Upper lobe of right lung (tissue), 1 donor: ENCODE data around the gene RPA1. TPM values are rescaled to one million over a fixed set of nuclear protein-coding genes. Genes with fewer than 3 reads are reported as not detected.

Experiments used
- ATAC-seq: fragments of 200-7000 bp; cut with Tn5 transposase; one replicate; pipeline ENCODE4 v1.9.1; 2020; ENCODE audit warnings: mild to moderate bottlenecking, moderate library complexity
- DNase-seq: peaks from one replicate; pipeline ENCODE4 v3.0.0-alpha.2; 2020
- H3K27ac ChIP-seq: fragments of 200-600 bp; one replicate; pipeline ENCODE4 v1.8.0; 2022
- H3K27me3 ChIP-seq: fragments of 200-600 bp; one replicate; pipeline ENCODE4 v1.8.0; 2022; ENCODE audit warnings: mild to moderate bottlenecking
- H3K36me3 ChIP-seq: fragments of 200-600 bp; one replicate; pipeline ENCODE4 v1.8.0; 2022
- H3K4me1 ChIP-seq: fragments of 200-600 bp; one replicate; pipeline ENCODE4 v1.8.0; 2022
- H3K4me3 ChIP-seq: fragments of 200-600 bp; one replicate; pipeline ENCODE4 v1.8.0; 2022; ENCODE audit warnings: mild to moderate bottlenecking
- H3K9me3 ChIP-seq: fragments of 200-600 bp; one replicate; pipeline ENCODE4 v1.8.0; 2022
- intact Hi-C: fragments of 100-400 bp; cut with DNase I; formaldehyde crosslinking; loops from one replicate; pipeline ENCODE4 v1.11.0; 2022
- total RNA-seq: library from RNA; stranded (reverse); fragmentation: NEBNext Ultra II Directional; extraction: Animal tissue kit (Norgen Biotek cat#: 25700); gene quantifications from one replicate; pipeline ENCODE4 v1.2.1, GENCODE V29; 2021
- TF ChIP-seq, protein P1 (sequence below): fragments of 200-600 bp; IDR thresholded peaks from one replicate; pipeline ENCODE4 v1.8.0; 2022; ENCODE audit warnings: antibody characterized with exemption
- donor health status: DM: no; HTN: yes; CAD: no; lungs with severe emphysema.

The RPA1 gene
- total RNA-seq, 1 donor from 2014 or later = 56.7 TPM

DNA sequence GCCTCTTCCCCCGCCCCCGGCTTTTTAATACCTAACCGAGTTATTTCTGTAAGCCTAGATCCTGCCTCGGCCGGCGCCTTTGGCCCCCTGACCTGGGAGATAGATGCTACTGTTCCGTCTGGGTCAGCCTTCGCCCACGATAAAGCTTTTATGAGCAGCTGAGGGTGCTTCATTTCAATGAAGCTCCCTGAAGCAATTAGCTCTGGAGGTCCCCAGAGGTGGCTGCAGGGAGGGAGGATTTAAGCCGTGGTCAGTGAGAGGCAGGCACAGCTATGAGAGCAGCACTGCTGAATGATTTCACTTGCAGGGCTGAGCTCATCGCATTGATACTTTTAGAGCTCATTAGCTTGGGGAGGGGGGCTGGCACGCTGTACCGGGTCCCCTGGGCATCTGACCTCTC is 89.4 kb downstream of the RPA1 start:
- H3K27me3 ChIP-seq = peaks cover 6% of the 10 kb centered on the region
- intact Hi-C loops = no loop called here
- no peak for ATAC-seq
- TF ChIP-seq, protein P1, sequence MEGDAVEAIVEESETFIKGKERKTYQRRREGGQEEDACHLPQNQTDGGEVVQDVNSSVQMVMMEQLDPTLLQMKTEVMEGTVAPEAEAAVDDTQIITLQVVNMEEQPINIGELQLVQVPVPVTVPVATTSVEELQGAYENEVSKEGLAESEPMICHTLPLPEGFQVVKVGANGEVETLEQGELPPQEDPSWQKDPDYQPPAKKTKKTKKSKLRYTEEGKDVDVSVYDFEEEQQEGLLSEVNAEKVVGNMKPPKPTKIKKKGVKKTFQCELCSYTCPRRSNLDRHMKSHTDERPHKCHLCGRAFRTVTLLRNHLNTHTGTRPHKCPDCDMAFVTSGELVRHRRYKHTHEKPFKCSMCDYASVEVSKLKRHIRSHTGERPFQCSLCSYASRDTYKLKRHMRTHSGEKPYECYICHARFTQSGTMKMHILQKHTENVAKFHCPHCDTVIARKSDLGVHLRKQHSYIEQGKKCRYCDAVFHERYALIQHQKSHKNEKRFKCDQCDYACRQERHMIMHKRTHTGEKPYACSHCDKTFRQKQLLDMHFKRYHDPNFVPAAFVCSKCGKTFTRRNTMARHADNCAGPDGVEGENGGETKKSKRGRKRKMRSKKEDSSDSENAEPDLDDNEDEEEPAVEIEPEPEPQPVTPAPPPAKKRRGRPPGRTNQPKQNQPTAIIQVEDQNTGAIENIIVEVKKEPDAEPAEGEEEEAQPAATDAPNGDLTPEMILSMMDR = no peak
- no peaks in the 10 kb centered on the region for H3K9me3 ChIP-seq
- H3K27ac ChIP-seq = no peak overlapping the region
- no peaks in the 10 kb centered on the region for H3K4me1 ChIP-seq
- no peak overlapping the region for H3K4me3 ChIP-seq
- no peaks in the 10 kb centered on the region for H3K36me3 ChIP-seq
- no peak for DNase-seq

DNA sequence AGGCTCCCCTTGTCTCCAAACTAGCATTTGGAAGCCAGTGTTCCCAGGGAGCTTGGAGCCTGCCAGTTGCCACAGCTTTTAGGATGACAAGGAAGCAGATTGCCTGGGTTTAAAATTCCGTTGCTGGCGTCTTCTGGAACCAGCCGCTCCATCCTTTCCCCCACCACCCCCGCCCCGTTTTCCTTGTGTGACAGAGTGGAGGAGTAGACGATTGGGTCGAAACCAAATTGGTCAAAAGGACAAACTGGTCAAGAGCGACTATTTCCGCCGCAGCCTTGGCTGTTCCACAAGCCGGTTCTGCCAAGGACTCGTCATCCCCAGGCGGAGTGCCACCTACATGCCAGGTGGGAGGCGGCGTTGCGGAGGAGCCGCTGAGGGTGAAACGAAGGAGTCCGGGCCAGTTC is 91.1 kb downstream of the RPA1 start:
- Histone ChIP-seq H3K4me3 (no peak overlapping the region), H3K9me3 (no peaks in the 10 kb centered on the region), H3K4me1 (no peaks in the 10 kb centered on the region), H3K27ac (no peak overlapping the region), H3K36me3 (no peaks in the 10 kb centered on the region), H3K27me3 (peaks cover 1% of the 10 kb centered on the region)
- ATAC-seq (no peak), DNase-seq (no peak)
- intact Hi-C loops = no loop called here
- TF ChIP-seq, protein P1 = no peak

DNA sequence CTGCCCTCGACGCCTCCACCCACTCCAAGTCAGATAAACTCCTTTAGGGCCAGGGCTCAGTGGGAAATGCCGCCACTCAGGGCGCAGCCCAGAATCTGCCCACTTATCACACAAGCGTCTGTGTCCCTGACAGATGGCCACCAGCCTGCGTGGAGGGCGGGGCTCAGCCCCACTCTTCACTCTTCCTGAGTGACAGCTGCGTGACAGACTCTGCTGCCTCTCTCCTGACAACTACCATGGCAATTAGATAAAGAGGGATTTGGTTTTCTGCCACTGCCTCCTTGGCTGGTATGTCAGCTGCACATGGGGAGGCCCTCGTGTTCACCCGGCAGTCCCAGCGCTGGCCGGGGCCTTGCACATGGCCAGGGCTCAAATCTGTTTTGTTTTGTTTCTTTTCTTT is 99.2 kb downstream of the RPA1 start:
- intact Hi-C loops = no loop called here
- ATAC-seq = no peak
- Histone ChIP-seq H3K4me1 (peaks cover 7% of the 10 kb centered on the region), H3K36me3 (no peaks in the 10 kb centered on the region), H3K27ac (no peak overlapping the region), H3K9me3 (no peaks in the 10 kb centered on the region), H3K4me3 (no peak overlapping the region), H3K27me3 (no peaks in the 10 kb centered on the region)
- DNase-seq = no peak
- TF ChIP-seq, protein P1 = no peak

DNA sequence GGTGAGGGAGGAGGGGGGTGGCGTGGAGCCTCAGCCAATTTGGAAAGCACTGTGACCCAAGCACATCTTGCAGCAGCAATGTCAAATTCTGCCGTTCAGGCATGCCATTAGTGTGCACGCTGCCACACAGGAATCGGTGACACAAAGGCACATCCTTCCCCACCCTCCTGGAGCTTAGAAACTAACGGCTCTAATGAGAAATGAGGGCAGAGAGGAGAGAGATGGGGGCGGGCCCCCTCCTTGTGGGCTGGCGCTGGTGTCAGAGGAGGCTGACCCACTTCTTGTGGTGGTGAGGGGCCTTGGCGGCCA is 100.5 kb downstream of the RPA1 start:
- intact Hi-C loops = no loop called here
- no peaks in the 10 kb centered on the region for H3K9me3 ChIP-seq
- no peak overlapping the region for H3K27ac ChIP-seq
- no peak for DNase-seq
- no peaks in the 10 kb centered on the region for H3K27me3 ChIP-seq
- TF ChIP-seq, protein P1 = no peak
- no peaks in the 10 kb centered on the region for H3K36me3 ChIP-seq
- H3K4me1 ChIP-seq = peaks cover 7% of the 10 kb centered on the region
- ATAC-seq = no peak
- H3K4me3 ChIP-seq = no peak overlapping the region

DNA sequence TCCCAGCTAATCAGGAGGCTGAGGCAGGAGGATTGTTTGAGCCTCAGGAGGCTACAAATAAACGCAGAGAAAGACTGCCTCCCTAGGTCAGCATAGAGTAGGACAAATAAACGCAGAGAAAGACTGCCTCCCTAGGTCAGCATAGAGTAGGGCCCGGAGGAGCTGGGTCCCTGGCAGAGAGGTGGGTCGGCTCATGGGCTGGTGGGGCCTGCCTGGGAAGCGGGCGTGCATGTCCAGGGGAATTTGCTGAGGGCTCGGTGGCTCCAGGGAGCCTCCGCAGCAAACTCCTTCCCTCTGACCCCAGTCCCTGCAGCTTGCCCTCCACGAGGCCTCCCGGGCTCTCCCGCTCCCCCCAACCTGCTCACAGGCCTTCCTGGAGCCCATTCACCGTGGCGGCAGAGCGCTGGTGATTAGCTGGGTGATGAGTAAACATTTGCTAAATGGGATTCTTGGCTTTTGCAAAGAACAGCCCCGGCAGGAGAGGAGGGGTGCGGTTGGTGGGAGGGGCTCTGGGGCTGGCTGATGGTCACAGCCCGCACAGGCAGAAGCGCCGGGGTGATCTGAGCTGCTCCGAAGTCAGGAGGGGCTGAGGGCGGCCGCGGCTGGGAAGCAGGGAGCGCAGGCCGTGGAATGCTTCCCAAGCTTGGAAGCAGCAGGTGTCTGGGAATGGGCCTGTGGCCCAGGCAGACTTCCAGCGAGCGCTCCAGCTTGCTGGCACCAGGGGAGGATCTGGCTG is 102.2 kb downstream of the RPA1 start:
- Histone ChIP-seq H3K36me3 (no peaks in the 10 kb centered on the region), H3K9me3 (no peaks in the 10 kb centered on the region), H3K4me1 (peaks cover 7% of the 10 kb centered on the region), H3K27ac (no peak overlapping the region), H3K27me3 (no peaks in the 10 kb centered on the region), H3K4me3 (no peak overlapping the region)
- intact Hi-C loops = no loop called here
- peak; percentile 56 for ATAC-seq
- TF ChIP-seq, protein P1 = no peak
- no peak for DNase-seq
